ENCODE results near the gene SLC5A2.
"Not testable (repeated sequence)": the region's sequence is repeated elsewhere in the genome, so short reads cannot be mapped to it uniquely, and the experiment has no call there.

The SLC5A2 gene

DNA sequence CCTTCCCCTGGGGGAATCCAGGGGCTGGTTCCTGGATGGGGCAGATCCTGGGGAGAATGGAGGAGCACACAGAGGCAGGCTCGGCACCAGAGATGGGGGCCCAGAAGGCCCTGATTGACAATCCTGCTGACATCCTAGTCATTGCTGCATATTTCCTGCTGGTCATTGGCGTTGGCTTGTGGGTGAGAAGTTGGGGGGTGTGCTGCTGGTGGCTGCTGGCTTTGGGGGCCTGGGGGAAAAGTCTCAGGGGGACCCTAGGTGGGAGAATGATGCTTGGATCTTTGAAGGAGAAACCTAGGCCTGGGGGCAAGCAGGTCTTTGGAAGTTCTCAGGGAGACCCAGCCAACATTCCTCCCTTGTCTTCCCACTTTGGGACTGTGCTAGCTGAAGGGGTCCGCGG, at the start of gene SLC5A2:
TSS of gene SLC5A2 (plus strand) at position 43 of the 400 bp plus-strand sequence. CDS start at position 57, 14 bp downstream.
- Mint-ChIP-seq H3K36me3 (ENCODE audit: low read depth) (no peaks in the 10 kb centered on the region), H3K4me3 (no peak within 1 kb of the TSS), H3K27me3 (peaks cover 53% of the 10 kb centered on the region), H3K27ac (no peak within 1 kb of the TSS), H3K4me1 (ENCODE audit: low read depth) (peaks cover 39% of the 10 kb centered on the region), H3K9me3 (no peaks in the 10 kb centered on the region)
- intact Hi-C loops (cut with micrococcal nuclease), result no loop called here

DNA sequence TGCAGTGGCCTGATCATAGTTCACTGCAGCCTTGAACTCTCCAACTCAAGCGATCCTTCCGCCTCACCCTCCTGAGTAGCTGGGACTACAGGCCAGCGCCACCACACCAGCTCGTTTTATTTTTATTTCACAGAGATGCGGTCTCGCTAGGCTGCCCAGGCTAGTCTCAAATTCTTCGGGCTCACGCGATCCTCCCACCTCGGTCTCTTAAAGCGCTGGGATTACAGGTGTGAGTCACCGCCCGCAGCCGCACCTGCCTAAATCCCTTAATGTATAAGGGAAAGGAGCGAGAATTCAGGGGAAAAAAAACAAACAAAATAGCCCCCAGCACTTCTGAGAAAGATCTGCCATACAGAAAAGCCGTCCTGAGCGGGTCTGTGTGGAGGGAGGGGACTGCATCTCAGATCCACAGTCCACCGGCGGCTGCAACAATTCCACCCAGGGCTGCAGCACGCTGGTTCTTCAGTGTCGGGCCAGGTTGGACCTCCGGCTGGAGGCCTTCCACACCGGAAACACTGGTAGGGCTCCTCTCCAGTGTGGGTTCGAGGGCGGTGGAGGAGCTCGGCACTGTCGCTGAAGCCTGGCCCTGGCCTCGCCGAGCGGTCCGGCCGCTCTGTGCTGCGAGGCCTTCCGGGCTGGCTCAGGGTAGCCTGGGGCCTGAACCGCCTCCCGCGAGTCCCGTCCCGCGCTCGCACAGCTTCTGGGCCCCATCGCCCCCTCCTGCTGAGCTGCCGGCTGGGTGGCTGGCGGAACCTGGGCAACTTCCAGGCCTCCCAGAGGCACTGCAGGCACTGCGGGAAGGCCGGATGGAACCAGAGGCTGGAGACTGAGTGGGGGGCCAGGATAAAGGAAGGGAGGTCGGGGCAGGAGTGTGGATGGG, 47.3 kb upstream of the SLC5A2 start:
- no peaks in the 10 kb centered on the region for H3K9me3 Mint-ChIP-seq
- H3K4me1 Mint-ChIP-seq (ENCODE audit: low read depth), result no peaks in the 10 kb centered on the region
- no peak overlapping the region for H3K4me3 Mint-ChIP-seq
- H3K27me3 Mint-ChIP-seq, result no peaks in the 10 kb centered on the region
- H3K36me3 Mint-ChIP-seq (ENCODE audit: low read depth), result no peaks in the 10 kb centered on the region
- intact Hi-C loops (cut with micrococcal nuclease), result no loop called here
- H3K27ac Mint-ChIP-seq, result no peak overlapping the region

DNA sequence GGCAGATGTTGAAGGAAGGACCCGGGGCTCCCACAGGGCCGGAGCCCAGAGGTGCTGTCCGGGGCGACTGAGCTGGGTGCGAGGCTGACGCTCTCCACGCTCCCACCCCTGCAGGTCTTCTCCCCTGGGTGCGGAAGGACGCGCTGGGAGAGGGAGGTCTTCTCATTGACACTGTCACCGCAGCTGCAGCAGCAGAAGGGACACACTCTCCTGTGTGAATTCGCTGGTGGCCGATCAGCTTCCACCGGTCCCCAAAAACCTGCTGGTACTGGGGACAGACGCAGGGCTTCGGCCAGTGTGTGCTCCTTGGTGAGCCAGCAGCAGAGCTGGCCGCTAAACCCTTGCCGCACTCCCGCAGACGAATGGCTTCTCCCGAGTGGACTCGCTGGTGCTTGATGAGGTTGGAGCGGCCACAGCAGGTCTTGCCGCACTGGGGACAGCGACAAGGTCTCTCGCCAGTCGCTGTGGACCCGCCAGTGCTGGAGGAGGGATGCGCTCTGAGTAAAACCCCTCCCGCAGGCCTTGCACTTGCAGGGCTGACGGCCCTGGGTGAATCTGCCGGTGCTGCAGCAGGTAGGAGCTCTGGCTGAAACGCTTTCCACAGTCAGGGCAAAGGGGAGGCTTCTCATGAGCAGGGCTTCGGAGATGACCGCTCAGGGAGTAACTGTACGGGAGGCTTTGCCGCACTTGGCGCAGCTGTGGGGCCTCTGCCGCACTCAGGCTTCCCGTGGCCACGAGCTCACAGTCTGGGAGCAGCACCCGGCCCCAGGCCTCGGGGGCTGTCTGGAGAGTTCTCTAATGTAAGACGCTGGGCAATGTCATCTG, 46.5 kb upstream of the SLC5A2 start:
- no peaks in the 10 kb centered on the region for H3K4me1 Mint-ChIP-seq (ENCODE audit: low read depth)
- H3K9me3 Mint-ChIP-seq, result no peaks in the 10 kb centered on the region
- H3K27me3 Mint-ChIP-seq, result no peaks in the 10 kb centered on the region
- no peak overlapping the region for H3K27ac Mint-ChIP-seq
- H3K36me3 Mint-ChIP-seq (ENCODE audit: low read depth), result no peaks in the 10 kb centered on the region
- intact Hi-C loops (cut with micrococcal nuclease), result no loop called here
- H3K4me3 Mint-ChIP-seq, result no peak overlapping the region

DNA sequence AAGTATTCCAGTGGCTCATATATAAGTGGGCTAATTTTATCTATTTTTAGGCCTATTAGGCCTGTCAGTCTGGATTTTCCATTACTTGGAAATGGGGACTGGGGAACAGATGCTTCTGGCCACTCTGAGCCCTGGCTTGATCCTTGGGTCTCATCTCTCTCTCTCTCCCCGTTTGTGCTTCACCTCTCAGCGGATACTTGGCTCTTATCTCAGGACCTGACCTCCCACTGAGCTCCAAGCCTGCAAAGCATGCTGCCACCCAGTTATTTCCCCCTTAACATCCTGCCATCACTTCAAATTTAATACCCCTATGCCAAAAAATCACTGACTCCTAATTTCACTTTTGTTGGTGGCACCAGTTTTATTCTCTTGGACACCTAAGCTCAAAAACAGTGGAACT, 44.5 kb upstream of the SLC5A2 start:
- no peak overlapping the region for H3K27ac Mint-ChIP-seq
- intact Hi-C loops (cut with micrococcal nuclease), result no loop called here
- H3K4me3 Mint-ChIP-seq, result no peak overlapping the region
- H3K27me3 Mint-ChIP-seq, result peaks cover 5% of the 10 kb centered on the region
- peaks cover 17% of the 10 kb centered on the region for H3K4me1 Mint-ChIP-seq (ENCODE audit: low read depth)
- H3K36me3 Mint-ChIP-seq (ENCODE audit: low read depth), result no peaks in the 10 kb centered on the region
- no peaks in the 10 kb centered on the region for H3K9me3 Mint-ChIP-seq

DNA sequence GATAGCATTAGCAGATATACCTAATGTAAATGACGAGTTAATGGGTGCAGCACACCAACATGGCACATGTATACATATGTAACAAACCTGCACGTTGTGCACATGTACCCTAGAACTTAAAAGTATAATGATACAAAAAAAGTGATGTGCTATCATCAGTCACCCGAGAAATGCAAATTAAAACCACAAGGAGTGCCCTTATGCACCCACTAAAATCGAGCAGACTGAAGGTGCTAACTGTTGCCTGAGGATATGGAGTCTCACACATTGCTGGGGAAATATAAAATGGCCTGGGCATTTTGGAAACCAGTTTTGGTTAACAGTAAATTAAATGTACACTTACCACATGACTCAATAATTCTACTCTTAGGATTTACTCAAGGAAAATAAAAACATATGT, 43.9 kb upstream of the SLC5A2 start:
- H3K4me3 Mint-ChIP-seq; intact Hi-C loops (cut with micrococcal nuclease); H3K9me3 Mint-ChIP-seq; H3K27ac Mint-ChIP-seq; H3K27me3 Mint-ChIP-seq; H3K36me3 Mint-ChIP-seq (ENCODE audit: low read depth): not testable (repeated sequence)
- peaks cover 17% of the 10 kb centered on the region for H3K4me1 Mint-ChIP-seq (ENCODE audit: low read depth)

DNA sequence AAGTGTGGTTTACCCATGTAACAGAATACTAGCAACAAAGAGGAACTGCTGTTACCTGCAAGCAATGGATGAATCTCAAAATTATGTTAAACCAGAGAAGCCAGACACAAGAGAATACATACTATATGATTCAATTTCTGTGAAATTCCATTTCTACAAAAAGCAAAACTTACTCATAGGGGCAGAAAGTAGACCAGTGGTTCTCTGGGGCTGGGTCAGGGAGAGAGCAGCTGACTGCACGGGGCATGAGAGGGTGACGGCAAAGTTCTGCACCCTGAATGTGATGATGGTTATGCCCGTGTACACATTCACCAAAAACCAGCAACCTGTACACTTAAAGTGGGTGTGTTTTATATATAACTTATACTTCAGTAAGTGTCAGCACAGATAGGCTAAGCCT, 43.4 kb upstream of the SLC5A2 start:
- H3K36me3 Mint-ChIP-seq (ENCODE audit: low read depth), result no peaks in the 10 kb centered on the region
- no peak overlapping the region for H3K4me3 Mint-ChIP-seq
- H3K27me3 Mint-ChIP-seq, result peaks cover 5% of the 10 kb centered on the region
- H3K9me3 Mint-ChIP-seq, result no peaks in the 10 kb centered on the region
- H3K27ac Mint-ChIP-seq, result no peak overlapping the region
- H3K4me1 Mint-ChIP-seq (ENCODE audit: low read depth), result peaks cover 17% of the 10 kb centered on the region
- intact Hi-C loops (cut with micrococcal nuclease), result no loop called here

DNA sequence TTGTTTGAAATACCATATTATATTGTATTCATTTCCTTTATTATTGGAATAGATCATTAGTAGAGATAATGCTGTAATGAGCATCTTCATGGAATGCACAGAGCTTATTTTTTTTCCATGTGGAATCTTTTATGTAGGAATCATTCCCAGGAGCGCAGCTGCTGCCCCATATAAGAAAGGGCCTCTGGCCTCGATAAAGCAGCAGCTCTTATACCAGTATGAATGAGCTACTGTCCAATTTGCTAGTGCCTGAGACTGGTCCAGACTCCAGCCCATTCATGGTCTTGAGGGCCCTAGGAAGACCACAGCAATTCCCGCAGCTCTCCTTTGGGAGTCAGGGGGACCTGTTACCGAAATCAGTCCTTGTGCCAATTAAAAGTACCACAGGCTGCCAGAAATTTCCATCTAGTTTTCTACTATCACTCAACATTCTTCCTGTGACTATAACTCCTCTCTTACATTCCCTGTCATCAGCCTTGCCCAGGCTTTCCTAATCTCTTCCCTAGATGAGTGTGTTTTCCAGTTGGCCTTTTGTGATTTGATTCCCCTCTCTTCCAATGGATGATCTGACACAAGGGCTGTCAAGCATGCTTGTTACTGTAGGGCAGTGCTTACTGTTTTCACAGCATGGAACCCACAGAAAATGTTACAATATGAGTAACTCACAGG, 42.3 kb upstream of the SLC5A2 start:
- H3K4me1 Mint-ChIP-seq (ENCODE audit: low read depth), result peaks cover 17% of the 10 kb centered on the region
- no peaks in the 10 kb centered on the region for H3K36me3 Mint-ChIP-seq (ENCODE audit: low read depth)
- H3K9me3 Mint-ChIP-seq, result peaks cover 2% of the 10 kb centered on the region
- H3K4me3 Mint-ChIP-seq, result no peak overlapping the region
- H3K27me3 Mint-ChIP-seq, result peaks cover 5% of the 10 kb centered on the region
- no peak overlapping the region for H3K27ac Mint-ChIP-seq
- intact Hi-C loops (cut with micrococcal nuclease), result loop anchor here (5.0 to 10.0 kb wide), 5 partner anchors 63 to 506 kb away; partner anchors contain the start of genes PYCARD and VKORC1

DNA sequence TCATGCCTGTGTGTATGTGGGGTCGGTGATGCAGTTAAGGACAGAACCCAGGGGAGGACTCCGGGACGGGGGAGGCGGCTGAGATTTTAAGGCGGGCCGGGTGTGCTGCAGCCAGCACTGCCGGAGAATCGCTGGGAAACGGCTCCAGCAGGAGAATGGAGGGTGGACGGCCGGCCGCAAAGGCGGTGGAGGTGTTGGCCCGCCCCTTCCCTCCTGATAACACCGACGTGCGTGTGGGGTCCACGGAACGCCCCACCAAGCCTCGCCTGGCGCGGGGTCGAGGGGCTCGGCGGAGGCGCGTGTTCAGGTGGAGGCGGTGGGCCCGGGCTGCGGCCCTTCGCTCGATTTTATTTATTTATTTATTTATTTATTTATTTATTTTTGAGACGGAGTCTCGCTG, 41.0 kb upstream of the SLC5A2 start:
- Mint-ChIP-seq H3K4me3 (peak overlapping the region; percentile 69), H3K27me3 (peaks cover 5% of the 10 kb centered on the region), H3K27ac (no peak overlapping the region), H3K9me3 (peaks cover 10% of the 10 kb centered on the region), H3K36me3 (ENCODE audit: low read depth) (no peaks in the 10 kb centered on the region), H3K4me1 (ENCODE audit: low read depth) (peaks cover 17% of the 10 kb centered on the region)
- intact Hi-C loops (cut with micrococcal nuclease), result loop anchor here (2.0 to 10.0 kb wide), 6 partner anchors 65 to 507 kb away; partner anchors contain the start of genes HSD3B7, PYCARD and VKORC1

DNA sequence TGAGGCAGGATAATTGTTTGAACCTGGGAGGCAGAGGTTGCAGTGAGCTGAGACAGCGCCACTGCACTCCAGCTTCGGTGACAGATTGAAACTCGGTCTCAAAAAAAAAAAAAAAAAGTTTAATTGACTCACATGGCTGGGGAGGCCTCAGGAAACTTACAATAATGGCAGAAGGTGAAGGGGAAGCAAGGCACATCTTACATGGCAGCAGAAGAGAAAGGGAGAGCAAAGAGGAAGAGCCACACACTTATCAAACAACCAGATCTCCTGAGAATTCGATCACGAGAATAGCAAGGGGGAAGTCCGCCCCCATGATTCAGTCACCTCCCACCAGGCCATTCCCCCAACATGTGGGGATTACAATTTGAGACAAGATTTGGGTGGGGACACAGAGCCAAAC, 37.0 kb upstream of the SLC5A2 start:
- H3K9me3 Mint-ChIP-seq; H3K27me3 Mint-ChIP-seq; H3K4me3 Mint-ChIP-seq; H3K27ac Mint-ChIP-seq; H3K36me3 Mint-ChIP-seq (ENCODE audit: low read depth): not testable (repeated sequence)
- intact Hi-C loops (cut with micrococcal nuclease), result loop anchor here (10.0 kb wide), 4 partner anchors 121 to 511 kb away; partner anchors contain the start of genes PYCARD and VKORC1
- peaks cover 17% of the 10 kb centered on the region for H3K4me1 Mint-ChIP-seq (ENCODE audit: low read depth)

DNA sequence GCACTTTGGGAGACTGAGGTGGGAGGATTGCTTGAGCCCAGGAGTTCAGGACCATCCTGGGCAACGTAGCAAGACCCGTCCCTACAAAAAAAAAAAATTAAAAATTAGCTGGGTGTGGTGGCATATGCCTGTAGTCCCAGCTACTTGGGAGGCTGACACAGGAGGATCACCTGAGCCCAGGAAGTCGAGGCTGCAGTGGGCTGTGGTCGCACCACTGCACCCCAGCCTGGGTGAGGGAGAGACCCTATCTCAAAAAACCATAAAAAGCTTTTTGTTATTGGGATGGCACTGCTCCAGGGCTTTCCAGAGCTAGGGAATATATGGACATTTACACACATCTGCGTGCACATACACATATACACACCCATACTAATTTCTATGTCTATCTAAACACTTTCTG, 31.7 kb upstream of the SLC5A2 start:
- Mint-ChIP-seq H3K9me3 (peaks cover 2% of the 10 kb centered on the region), H3K36me3 (ENCODE audit: low read depth) (peaks cover 13% of the 10 kb centered on the region), H3K27ac (peak overlapping the region; percentile 45), H3K27me3 (no peaks in the 10 kb centered on the region), H3K4me3 (no peak overlapping the region), H3K4me1 (ENCODE audit: low read depth) (peaks cover 39% of the 10 kb centered on the region)
- intact Hi-C loops (cut with micrococcal nuclease), result no loop called here

DNA sequence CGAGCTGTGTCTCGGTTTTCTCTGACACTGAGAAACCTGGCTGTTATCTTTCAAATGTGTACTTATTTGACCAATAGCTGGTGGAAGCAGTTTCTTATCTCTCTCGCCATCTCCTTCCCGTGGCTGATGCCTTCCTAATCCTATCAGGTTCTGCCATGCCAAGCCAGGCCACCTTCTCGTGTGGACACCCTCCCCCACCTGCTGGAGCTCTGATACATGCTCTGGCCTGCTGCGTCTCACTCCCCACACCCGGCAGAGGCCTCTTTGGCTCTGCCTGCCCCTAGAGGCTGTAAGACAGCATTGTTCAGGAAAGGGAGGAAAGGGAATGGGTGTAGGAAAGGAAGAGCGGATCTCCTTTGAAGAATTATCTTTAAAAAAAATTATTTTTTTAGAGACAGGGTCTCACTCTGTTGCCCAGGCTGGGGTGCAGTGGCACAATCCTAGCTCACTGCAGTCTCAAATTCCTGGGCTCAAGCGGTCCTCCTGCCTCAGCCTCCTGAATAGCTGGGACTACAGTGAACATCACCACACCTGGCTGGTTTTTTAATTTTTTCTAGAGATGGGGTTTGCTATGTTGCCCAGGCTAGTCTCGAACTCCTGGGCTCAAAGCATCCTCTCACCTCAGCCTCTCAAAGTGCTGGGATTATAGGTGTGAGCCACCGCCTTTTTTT, 31.1 kb upstream of the SLC5A2 start:
- Mint-ChIP-seq H3K27me3 (no peaks in the 10 kb centered on the region), H3K36me3 (ENCODE audit: low read depth) (peaks cover 13% of the 10 kb centered on the region), H3K9me3 (no peaks in the 10 kb centered on the region), H3K4me3 (no peak overlapping the region), H3K27ac (peak overlapping the region; percentile 5), H3K4me1 (ENCODE audit: low read depth) (peaks cover 45% of the 10 kb centered on the region)
- intact Hi-C loops (cut with micrococcal nuclease), result no loop called here

DNA sequence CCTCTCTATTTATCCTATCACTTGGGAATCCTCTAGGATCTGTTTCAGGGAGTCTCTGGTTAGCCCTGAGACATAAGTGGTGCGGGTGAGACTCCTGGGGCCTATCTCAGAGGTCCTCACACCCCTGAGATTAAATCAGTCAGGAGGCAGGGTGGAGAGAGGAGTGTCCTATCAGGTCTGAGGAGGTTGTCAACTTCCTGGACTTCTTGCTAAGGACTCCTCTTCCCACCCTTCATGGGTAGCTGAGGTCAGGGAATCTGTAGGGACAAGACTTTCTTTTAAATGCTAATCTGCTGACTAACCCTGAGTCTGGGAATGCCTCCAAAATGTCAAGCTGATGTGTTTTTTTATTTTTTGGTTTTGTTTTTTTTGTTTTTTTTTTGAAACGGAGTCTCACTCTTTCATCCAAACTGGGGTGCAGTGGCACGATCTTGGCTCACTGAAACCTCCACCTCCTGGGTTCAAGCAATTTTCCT, 30.3 kb upstream of the SLC5A2 start:
- Mint-ChIP-seq H3K27me3 (no peaks in the 10 kb centered on the region), H3K4me3 (no peak overlapping the region), H3K9me3 (no peaks in the 10 kb centered on the region), H3K27ac (peak overlapping the region; percentile 50), H3K4me1 (ENCODE audit: low read depth) (peaks cover 54% of the 10 kb centered on the region), H3K36me3 (ENCODE audit: low read depth) (peaks cover 13% of the 10 kb centered on the region)
- intact Hi-C loops (cut with micrococcal nuclease), result no loop called here

Data from dendritic cell treated with granulocyte-macrophage colony-stimulating factor and Interleukin-4, amounts not matched to agents 40 ng/mL and 50 ng/mL, for 4 days (primary cell).